GM21717 (cell line): ENCODE results near the gene BBX.

Experiments used
- ATAC-seq: cut with Tn5 transposase; IDR thresholded peaks from one replicate; pipeline ENCODE4 v1.9.1; 2021; ENCODE audit warnings: mild to moderate bottlenecking, moderate library complexity; ENCODE audit not compliant: unreplicated experiment

BBX gene

GRCh38 chr3:107598926-107599771 is 76.4 kb downstream of the BBX start:
- ATAC-seq, result peak; percentile 90

GRCh38 chr3:107599772-107600145 is 77.0 kb downstream of the BBX start:
- ATAC-seq, result no peak

DNA sequence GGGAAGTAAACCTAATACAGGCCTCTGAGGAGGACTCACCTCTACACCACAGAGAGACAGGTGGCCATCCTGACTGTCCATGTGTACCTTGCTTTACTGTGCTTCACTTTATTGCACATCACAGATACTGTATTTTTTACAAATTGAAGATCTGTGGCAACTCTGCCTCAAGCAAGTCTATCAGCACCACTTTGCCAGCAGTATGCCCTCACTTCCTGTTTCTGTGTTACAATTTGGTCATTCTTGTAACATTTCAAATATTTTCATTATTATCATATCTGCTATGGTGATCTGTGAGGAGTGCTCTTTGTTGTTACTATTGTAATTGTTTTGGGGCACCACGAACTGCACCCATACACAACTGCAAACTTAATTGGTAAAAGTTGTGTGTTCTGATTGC is 78.0 kb downstream of the BBX start:
- no peak for ATAC-seq

- no peak for ATAC-seq
Measured at GRCh38 chr3:107604057-107604822, 81.5 kb downstream of the BBX start.

DNA sequence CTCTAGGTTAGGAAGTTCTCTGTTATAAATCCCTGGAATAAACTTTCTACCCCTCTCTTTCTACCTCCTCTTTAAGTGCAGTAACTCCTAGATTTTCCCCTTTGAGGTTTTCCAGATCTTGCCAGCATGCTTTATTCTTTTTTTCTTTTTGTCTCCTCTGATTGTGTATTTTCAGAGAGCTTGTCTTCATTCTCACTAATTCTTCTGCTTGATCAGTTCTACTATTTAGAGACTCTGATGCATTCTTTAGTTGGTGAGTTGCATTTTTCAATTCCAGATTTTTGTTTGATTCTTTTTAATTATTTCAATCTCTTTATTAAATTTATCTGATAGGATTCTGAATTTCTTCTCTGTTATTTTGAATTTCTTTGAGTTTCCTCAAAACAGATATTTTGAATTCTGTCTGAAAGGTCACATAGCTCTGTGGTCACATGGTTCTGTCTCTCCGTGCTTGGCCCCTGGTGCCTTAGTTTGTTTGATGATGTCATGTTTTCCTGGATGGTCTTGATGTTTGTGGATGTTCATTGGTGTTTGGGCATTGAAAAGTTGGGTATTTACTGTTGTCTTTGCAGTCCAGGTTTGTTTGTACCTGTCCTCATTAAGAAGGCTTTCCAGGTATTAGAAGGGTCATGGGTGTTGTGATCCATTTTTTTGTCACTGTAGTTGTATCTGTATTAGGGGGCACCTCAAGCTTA is 89.2 kb downstream of the BBX start:
- ATAC-seq, result no peak

GRCh38 chr3:107612664-107613084 is 89.9 kb downstream of the BBX start:
- no peak for ATAC-seq

DNA sequence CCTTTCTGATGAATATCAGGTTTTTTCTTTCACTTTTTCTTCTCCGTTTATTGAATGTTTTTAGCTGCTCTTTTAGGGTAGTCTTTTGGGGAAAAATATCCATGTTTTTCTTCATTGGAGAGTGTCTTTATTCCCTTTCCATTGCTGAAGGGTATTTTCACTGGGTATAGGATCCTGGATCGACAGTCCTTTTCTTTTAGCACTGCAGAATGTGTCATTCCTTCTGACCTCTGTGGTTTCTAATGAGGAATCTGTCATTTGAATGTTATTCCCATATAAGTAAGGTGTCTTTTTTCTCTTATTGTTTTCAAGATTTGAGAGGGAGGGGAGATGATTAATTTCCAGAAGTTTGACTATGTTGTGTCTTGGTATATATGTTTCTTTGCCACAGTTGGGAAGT is 96.8 kb downstream of the BBX start:
- ATAC-seq, result no peak

DNA sequence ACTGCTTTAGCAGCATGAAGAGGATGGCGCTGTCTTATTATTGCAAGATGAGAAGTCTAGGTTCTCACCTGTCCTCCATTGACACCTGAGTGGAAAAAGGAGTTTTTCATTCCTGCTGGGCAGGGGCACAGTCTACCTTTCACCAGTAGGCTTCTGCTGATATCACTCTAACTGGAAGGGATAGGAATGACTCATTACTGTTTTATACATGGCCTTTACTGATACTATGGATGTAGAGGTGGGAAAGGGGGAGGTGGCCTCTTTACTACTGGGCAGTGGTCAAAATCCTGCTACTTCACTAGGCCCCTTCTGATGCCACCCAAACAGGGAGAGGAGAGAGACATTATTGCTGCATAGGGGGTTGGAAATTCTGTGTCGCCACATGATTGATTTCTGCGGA is 97.8 kb downstream of the BBX start:
- ATAC-seq, result no peak

- ATAC-seq, result no peak
Measured at GRCh38 chr3:107621465-107621864, 98.7 kb downstream of the BBX start.

- no peak for ATAC-seq
Measured at GRCh38 chr3:107627962-107628542, 105.3 kb downstream of the BBX start.

DNA sequence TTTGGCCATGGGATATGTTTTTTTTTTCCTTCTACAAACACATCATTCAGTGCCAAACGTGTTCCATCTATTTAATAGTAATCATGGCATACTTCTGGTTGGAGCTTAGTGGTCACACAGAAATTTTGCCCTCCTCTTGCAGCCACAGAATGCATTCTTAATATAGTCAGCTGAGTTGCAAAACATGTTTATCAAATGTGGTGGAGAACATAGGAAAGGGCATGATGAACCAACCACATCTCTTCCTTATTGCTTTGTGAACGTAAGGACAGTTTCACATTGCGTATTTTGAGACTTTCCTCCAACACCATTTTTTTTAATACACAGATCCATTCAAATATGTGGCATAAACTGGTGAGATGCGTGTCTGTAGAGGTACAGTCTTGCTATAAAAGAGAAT is 106.8 kb downstream of the BBX start:
- ATAC-seq, result no peak

- no peak for ATAC-seq
Measured at GRCh38 chr3:107630779-107631178, 108.0 kb downstream of the BBX start.

GRCh38 chr3:107632576-107632975 is 109.8 kb downstream of the BBX start:
- no peak for ATAC-seq

- peak; percentile 95 for ATAC-seq
Measured at GRCh38 chr3:107633327-107634098, 110.8 kb downstream of the BBX start.

GRCh38 chr3:107634099-107634489 is 111.3 kb downstream of the BBX start:
- peak; percentile 32 for ATAC-seq

- ATAC-seq, result no peak
Measured at GRCh38 chr3:107637416-107638183, 114.8 kb downstream of the BBX start.

- ATAC-seq, result peak; percentile 79
Measured at GRCh38 chr3:107641572-107642307, 119.0 kb downstream of the BBX start.

DNA sequence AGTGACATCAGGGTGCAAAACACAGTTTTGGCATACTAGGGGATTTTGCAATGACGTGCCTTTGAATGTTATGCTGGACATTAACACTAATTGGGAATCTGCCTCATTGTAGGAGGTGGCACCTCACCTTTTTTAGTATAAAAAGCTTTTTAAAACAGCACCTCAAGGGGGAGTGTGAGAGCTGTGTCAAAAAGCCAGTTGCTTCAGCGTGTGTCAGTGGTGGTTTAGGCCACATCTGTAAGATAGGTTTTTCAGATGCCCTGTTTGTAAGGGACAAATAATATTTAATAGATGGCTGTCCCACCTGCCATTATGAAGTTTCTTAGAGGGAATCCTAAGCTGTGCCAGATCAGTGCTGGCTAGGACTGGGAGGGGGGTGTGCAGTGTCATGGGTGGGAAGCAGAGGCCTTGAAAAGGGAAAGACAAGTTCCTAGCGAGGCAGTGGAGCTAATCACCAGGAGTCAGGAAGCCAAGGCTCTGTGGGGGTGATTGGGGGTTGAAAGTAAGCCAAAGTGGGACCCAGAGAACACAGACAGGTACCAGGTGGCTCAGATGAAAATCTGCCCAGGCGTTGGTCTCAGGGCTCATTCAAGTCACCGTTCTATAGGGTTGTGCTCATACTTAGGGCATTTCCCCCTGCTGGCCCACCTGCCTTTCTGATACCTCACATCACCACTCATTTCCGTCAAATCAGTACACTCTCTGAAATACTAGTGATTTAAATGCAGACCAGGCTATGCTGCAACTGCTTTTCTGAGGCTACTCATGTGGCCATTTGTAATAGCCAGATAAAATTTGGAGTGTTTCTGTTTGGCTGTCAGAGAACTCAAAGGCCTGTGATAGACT is 120.5 kb downstream of the BBX start:
- ATAC-seq, result no peak
